SKM-1 (cell line): Measurements from ENCODE around the gene CHD2.

Source experiments
- DNase-seq: peaks from one replicate; lab custom pipeline; 2025; ENCODE audit not compliant: unreplicated experiment; lab: John Stamatoyannopoulos, UW

The CHD2 gene

GRCh38 chr15:93066224-93066681 lies 166.1 kb downstream of the CHD2 start:
- DNase-seq, result no peak

- no peak for DNase-seq
Measured at GRCh38 chr15:93066834-93067648, 166.9 kb downstream of the CHD2 start.

GRCh38 chr15:93067649-93068085 lies 167.5 kb downstream of the CHD2 start:
- no peak for DNase-seq

GRCh38 chr15:93068581-93069199 lies 168.6 kb downstream of the CHD2 start:
- no peak for DNase-seq

- DNase-seq, result no peak
Measured at GRCh38 chr15:93070132-93070531, 170.0 kb downstream of the CHD2 start.

- no peak for DNase-seq
Measured at GRCh38 chr15:93070551-93071296, 170.6 kb downstream of the CHD2 start.

- no peak for DNase-seq
Measured at GRCh38 chr15:93071469-93071936, 171.4 kb downstream of the CHD2 start.

GRCh38 chr15:93072011-93072410 lies 171.9 kb downstream of the CHD2 start:
- no peak for DNase-seq

GRCh38 chr15:93072411-93073394 lies 172.6 kb downstream of the CHD2 start:
- DNase-seq, result no peak

- no peak for DNase-seq
Measured at GRCh38 chr15:93073465-93073952, 173.4 kb downstream of the CHD2 start.

GRCh38 chr15:93074599-93074998 lies 174.5 kb downstream of the CHD2 start:
- no peak for DNase-seq

- no peak for DNase-seq
Measured at GRCh38 chr15:93076217-93076616, 176.1 kb downstream of the CHD2 start.

GRCh38 chr15:93076875-93077274 lies 176.8 kb downstream of the CHD2 start:
- no peak for DNase-seq
